ENCODE data around the gene CDC42EP5. TPM values are rescaled to one million over a fixed set of nuclear protein-coding genes. Genes with fewer than 3 reads are reported as not detected.

The CDC42EP5 gene
- not detected in 2 replicates for total RNA-seq
- 0.40 TPM for total RNA-seq (2013)
- not detected in 2 replicates for polyA plus RNA-seq
- polyA minus RNA-seq: not detected in 2 replicates

- ATAC-seq (ENCODE audit: low read depth): peak; percentile 31
- H3K9me3 Mint-ChIP-seq (ENCODE audit: insufficient read depth): no peaks in the 10 kb centered on the region
Observed at GRCh38 chr19:54473071-54473891, at the start of gene CDC42EP5. Gene CDC42EP5 (minus strand): TSS chr19:54473296. CDS start chr19:54465547, 7,749 bp downstream.

More at GRCh38 chr19:54473071-54473891, at the start of gene CDC42EP5:
- 19% methylated on average over 9 of the region's 14 CpGs for WGBS (ENCODE audit: insufficient coverage)
- H2AFZ ChIP-seq (ENCODE audit: insufficient read depth, low read depth, low read length, poor library complexity, severe bottlenecking): no peak within 1 kb of the TSS
- no peak within 1 kb of the TSS for H3K4me3 ChIP-seq (ENCODE audit: control extremely low read depth in 1 of 5, extremely low read depth in 1 of 5, insufficient read depth in 1 of 5, low read depth in 2 of 5, low read length in 4 of 5)
- Mint-ChIP-seq H3K27me3 (peaks cover 45% of the 10 kb centered on the region), H3K4me1 (peaks cover 11% of the 10 kb centered on the region), H3K4me3 (no peak within 1 kb of the TSS), H3K27ac (no peak within 1 kb of the TSS)
- H3K27me3 ChIP-seq (replicated peaks in 1 of 4; ENCODE audit: control extremely low read depth in 1 of 4, control insufficient read depth in 3 of 4, insufficient read depth in 4 of 4, low read length in 3 of 4): peaks cover 0 to 43% (median 19%) of the 10 kb centered on the region in 4 experiments
- no peak for TF ChIP-seq EZH2 (IDR thresholded peaks at IDR 0.05; ENCODE audit: borderline replicate concordance, insufficient read depth, low read depth, low read length, poor library complexity, severe bottlenecking)
- no peak for TF ChIP-seq CTCF (IDR thresholded peaks at IDR 0.05)
- H3K27ac ChIP-seq (ENCODE audit: low read length in 2 of 2): no peak within 1 kb of the TSS
- ChIA-PET CTCF (interaction anchor here (1.1 to 2.0 kb wide), 2 partner anchors 137 to 202 kb away, joined by 3 to 11 read pairs; no protein-coding TSS in a partner anchor), POLR2A (no interaction called here)
- intact Hi-C loops (cut with micrococcal nuclease): no loop called here
- DNase-seq: no peak
- no peaks in the 10 kb centered on the region for H3K79me2 ChIP-seq (ENCODE audit: control insufficient read depth, insufficient read depth, low read length)
- peaks cover 12 to 16% of the 10 kb centered on the region in 2 donors for H3K4me1 ChIP-seq (ENCODE audit: control insufficient read depth in 2 of 2, insufficient read depth in 2 of 2, low read length in 2 of 2)
- H3K4me2 ChIP-seq (replicated peaks; ENCODE audit: low read depth, low read length, poor library complexity, severe bottlenecking): no peak within 1 kb of the TSS
- no peak within 1 kb of the TSS for H3K9ac ChIP-seq (ENCODE audit: low read length)
- no peaks in the 10 kb centered on the region for H4K20me1 ChIP-seq (ENCODE audit: control insufficient read depth, insufficient read depth, low read length, poor library complexity, severe bottlenecking)
- no peaks in the 10 kb centered on the region for H3K36me3 ChIP-seq (replicated peaks in 1 of 2; ENCODE audit: control extremely low read depth in 1 of 2, control insufficient read depth in 1 of 2, extremely low read depth in 1 of 2, insufficient read depth in 2 of 2, low read length in 1 of 2)
- peaks cover 0 to 4% (median 0%) of the 10 kb centered on the region in 3 donors for H3K9me3 ChIP-seq (ENCODE audit: control extremely low read depth in 1 of 3, control insufficient read depth in 2 of 3, insufficient read depth in 1 of 3, low read length in 2 of 3)

Measured in B cell (primary cell).